Common myeloid progenitor, CD34-positive (primary cell): Measurements from ENCODE around the gene HRG.
"Not testable (repeated sequence)": the region's sequence is repeated elsewhere in the genome, so short reads cannot be mapped to it uniquely, and the experiment has no call there.

Experiments used
- CTCF ChIA-PET: fragments of 350-600 bp; sonication (Branson Sonifier 250); formaldehyde crosslinking; loops from one replicate; lab custom pipeline; 2021; ENCODE audit warnings: antibody characterized with exemption; lab: Charles Lee
- POLR2A ChIA-PET: fragments of 350-600 bp; sonication (Branson Sonifier 250); formaldehyde crosslinking; loops from one replicate; lab custom pipeline; 2021; ENCODE audit warnings: antibody characterized with exemption; lab: Charles Lee
- DNase-seq, 3 donors: peaks; one replicate each; pipeline versions ENCODE4 v3.0.0 to v3.0.0-alpha.2; 2013
- H3K27ac ChIP-seq, 2 experiments: 1 replicate in 1 of 2; 2 replicates in 1 of 2; pipeline ENCODE4 v1.7.0; 2013; ENCODE audit warnings: inconsistent platforms in 2 of 2, low read length in 2 of 2, mild to moderate bottlenecking in 2 of 2, low read depth in 1 of 2, moderate library complexity in 1 of 2; ENCODE audit not compliant: severe bottlenecking in 2 of 2, insufficient read depth in 1 of 2, poor library complexity in 1 of 2
- H3K27me3 ChIP-seq, 5 experiments: replicated peaks in 2 of 5; 1 replicate in 3 of 5; 2 replicates in 2 of 5; pipeline versions ENCODE4 v1.6.1 to v1.7.0; 2013; ENCODE audit warnings: low read length in 4 of 5, mild to moderate bottlenecking in 2 of 5, moderate library complexity in 2 of 5, inconsistent platforms in 1 of 5; ENCODE audit not compliant: insufficient read depth in 5 of 5, control insufficient read depth in 4 of 5
- H3K36me3 ChIP-seq, 4 experiments: 1 replicate in 2 of 4; 2 replicates in 2 of 4; pipeline versions ENCODE4 v1.6.1 to v1.7.0; 2013; ENCODE audit warnings: low read length in 3 of 4, control low read depth in 1 of 4, mild to moderate bottlenecking in 1 of 4; ENCODE audit not compliant: control insufficient read depth in 4 of 4, insufficient read depth in 4 of 4
- H3K4me1 ChIP-seq, 4 experiments: 1 replicate in 3 of 4; 2 replicates in 1 of 4; pipeline versions ENCODE4 v1.6.1 to v1.7.1; 2013; ENCODE audit warnings: low read length in 3 of 4, mild to moderate bottlenecking in 3 of 4, control low read depth in 1 of 4, inconsistent platforms in 1 of 4, moderate library complexity in 1 of 4; ENCODE audit not compliant: control insufficient read depth in 4 of 4, insufficient read depth in 4 of 4; ENCODE audit errors: control extremely low read depth in 1 of 4
- H3K4me3 ChIP-seq, 7 experiments: 1 replicate in 4 of 7; 2 replicates in 3 of 7; pipeline versions ENCODE4 v1.5.1 to v1.7.0; 2013; ENCODE audit warnings: mild to moderate bottlenecking in 7 of 7, low read length in 6 of 7, moderate library complexity in 6 of 7, inconsistent platforms in 2 of 7, low read depth in 2 of 7, control low read depth in 1 of 7; ENCODE audit not compliant: insufficient read depth in 4 of 7, control insufficient read depth in 1 of 7; ENCODE audit errors: extremely low read depth in 1 of 7
- H3K9me3 ChIP-seq, 5 experiments: 1 replicate in 4 of 5; 2 replicates in 1 of 5; pipeline versions ENCODE4 v1.6.1 to v1.7.1; 2013; ENCODE audit warnings: low read length in 4 of 5, mild to moderate bottlenecking in 2 of 5, inconsistent platforms in 1 of 5, low read depth in 1 of 5, moderate library complexity in 1 of 5; ENCODE audit not compliant: control insufficient read depth in 4 of 5, insufficient read depth in 2 of 5; ENCODE audit errors: control extremely low read depth in 1 of 5
- WGBS: methylation state at CpG from one replicate; pipeline ENCODE4 v1.1.5; 2013; ENCODE audit not compliant: insufficient coverage; 5-methylcytosine and 5-hydroxymethylcytosine counted together

HRG gene

GRCh38 chr3:186691676-186692075, 25.9 kb downstream of the HRG start:
- Histone ChIP-seq H3K27me3 (peaks cover 0 to 5% (median 0%) of the 10 kb centered on the region in 5 experiments), H3K36me3 (no peaks in the 10 kb centered on the region), H3K27ac (no peak overlapping the region), H3K9me3 (no peaks in the 10 kb centered on the region), H3K4me3 (no peak overlapping the region), H3K4me1 (no peaks in the 10 kb centered on the region)
- WGBS, result 93% methylated on average over 7 of the region's 7 CpGs
- CTCF ChIA-PET, result no interaction called here
- POLR2A ChIA-PET, result no interaction called here
- no peak for DNase-seq

GRCh38 chr3:186693843-186694242, 28.0 kb downstream of the HRG start:
- no peak overlapping the region for H3K27ac ChIP-seq
- ChIA-PET POLR2A (no interaction called here), CTCF (no interaction called here)
- DNase-seq, result no peak
- peaks cover 0 to 6% (median 0%) of the 10 kb centered on the region in 5 experiments for H3K27me3 ChIP-seq
- no peak overlapping the region for H3K4me3 ChIP-seq
- WGBS, result no CpG with 5 or more reads among the region's 3 CpGs
- H3K4me1 ChIP-seq, result no peaks in the 10 kb centered on the region
- no peaks in the 10 kb centered on the region for H3K9me3 ChIP-seq
- H3K36me3 ChIP-seq, result no peaks in the 10 kb centered on the region

GRCh38 chr3:186694288-186695032, 28.6 kb downstream of the HRG start:
- no peak for DNase-seq
- WGBS, result 91% methylated on average over 4 of the region's 6 CpGs
- Histone ChIP-seq H3K4me3 (no peak overlapping the region), H3K9me3 (no peaks in the 10 kb centered on the region), H3K27ac (no peak overlapping the region), H3K27me3 (peaks cover 0 to 6% (median 0%) of the 10 kb centered on the region in 5 experiments), H3K4me1 (no peaks in the 10 kb centered on the region), H3K36me3 (no peaks in the 10 kb centered on the region)
- CTCF ChIA-PET, result no interaction called here
- POLR2A ChIA-PET, result no interaction called here

- H3K4me3 ChIP-seq, result no peak overlapping the region
- H3K9me3 ChIP-seq, result no peaks in the 10 kb centered on the region
- peaks cover 0 to 6% (median 2%) of the 10 kb centered on the region in 4 experiments for H3K4me1 ChIP-seq
- H3K36me3 ChIP-seq, result no peaks in the 10 kb centered on the region
- H3K27ac ChIP-seq, result no peak overlapping the region
- CTCF ChIA-PET, result interaction anchor here (1.2 kb wide), 1 partner anchor 10 kb away, joined by 3 read pairs; no protein-coding TSS in a partner anchor
- no peak for DNase-seq
- H3K27me3 ChIP-seq, result peaks cover 0 to 6% (median 0%) of the 10 kb centered on the region in 5 experiments
- WGBS, result 100% methylated on average over 1 of the region's 2 CpGs
- POLR2A ChIA-PET, result no interaction called here
Observed at GRCh38 chr3:186696522-186696921, 30.7 kb downstream of the HRG start.

- WGBS, result no CpG with 5 or more reads among the region's 4 CpGs
- ChIA-PET POLR2A (no interaction called here), CTCF (interaction anchor here (1.2 kb wide), 1 partner anchor 80 kb away, joined by 3 read pairs; no protein-coding TSS in a partner anchor)
- H3K9me3 ChIP-seq, result no peaks in the 10 kb centered on the region
- H3K27ac ChIP-seq, result no peak overlapping the region
- no peaks in the 10 kb centered on the region for H3K36me3 ChIP-seq
- no peak overlapping the region for H3K4me3 ChIP-seq
- H3K4me1 ChIP-seq, result peaks cover 0 to 6% (median 2%) of the 10 kb centered on the region in 4 experiments
- no peak for DNase-seq
- peaks cover 0 to 6% (median 0%) of the 10 kb centered on the region in 5 experiments for H3K27me3 ChIP-seq
Observed at GRCh38 chr3:186697510-186697909, 31.7 kb downstream of the HRG start.

- peak; percentile 14 to 51 (median 45) for DNase-seq
- H3K36me3 ChIP-seq, result no peaks in the 10 kb centered on the region
- 49% methylated on average over 2 of the region's 3 CpGs for WGBS
- CTCF ChIA-PET, result no interaction called here
- H3K4me3 ChIP-seq, result no peak overlapping the region
- no peaks in the 10 kb centered on the region for H3K9me3 ChIP-seq
- H3K27ac ChIP-seq, result peak overlapping the region in 1 of 2 experiments; percentile 43
- H3K27me3 ChIP-seq, result peaks cover 0 to 8% (median 0%) of the 10 kb centered on the region in 5 experiments
- POLR2A ChIA-PET, result no interaction called here
- peaks cover 0 to 6% (median 2%) of the 10 kb centered on the region in 4 experiments for H3K4me1 ChIP-seq
Observed at GRCh38 chr3:186700267-186700666, 34.5 kb downstream of the HRG start.

GRCh38 chr3:186702451-186702850, 36.6 kb downstream of the HRG start:
- H3K4me3 ChIP-seq, DNase-seq, H3K36me3 ChIP-seq, POLR2A ChIA-PET, H3K9me3 ChIP-seq, H3K27me3 ChIP-seq, CTCF ChIA-PET, H3K27ac ChIP-seq: not testable (repeated sequence)
- peaks cover 3 to 15% (median 11%) of the 10 kb centered on the region in 4 experiments for H3K4me1 ChIP-seq
